Measurements from ENCODE around the gene AHDC1.

- TF ChIP-seq CTCF (IDR thresholded peaks at IDR 0.05; ENCODE audit: low read depth, low read length, poor library complexity, severe bottlenecking), result no peak
- TF ChIP-seq EZH2phosphoT487 (IDR thresholded peaks at IDR 0.05; ENCODE audit: borderline replicate concordance, low read length), result no peak
These were observed 49.7 kb downstream of the AHDC1 start for GRCh38 chr1:27554293-27554692.
